ENCODE data around the gene GABRB1.

DNA sequence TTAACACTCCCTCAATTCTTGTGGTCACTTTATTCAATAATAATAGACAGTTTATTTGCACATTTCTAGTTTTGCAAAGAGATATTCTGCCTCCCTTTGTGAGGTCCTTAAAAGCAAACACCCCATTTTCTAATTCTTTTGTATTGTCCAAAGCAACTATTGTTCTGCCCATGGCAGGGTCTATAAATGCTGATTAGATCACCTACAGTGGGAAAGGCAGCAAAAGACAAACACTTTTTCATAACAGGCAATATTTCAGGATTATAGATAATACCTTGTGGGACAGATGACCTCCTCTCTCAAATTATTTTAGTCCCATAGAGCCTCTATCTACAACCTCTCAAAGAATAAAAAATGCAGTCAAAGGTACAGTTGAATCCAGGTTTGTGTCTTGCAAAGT, 403.6 kb downstream of the GABRB1 start:
- TF ChIP-seq EZH2phosphoT487 (IDR thresholded peaks at IDR 0.05; ENCODE audit: low read length) (no peak), EZH2 (optimal IDR thresholded peaks at IDR 0.05; ENCODE audit: low read depth, low read length) (no peak)
- TF ChIP-seq, protein P1, sequence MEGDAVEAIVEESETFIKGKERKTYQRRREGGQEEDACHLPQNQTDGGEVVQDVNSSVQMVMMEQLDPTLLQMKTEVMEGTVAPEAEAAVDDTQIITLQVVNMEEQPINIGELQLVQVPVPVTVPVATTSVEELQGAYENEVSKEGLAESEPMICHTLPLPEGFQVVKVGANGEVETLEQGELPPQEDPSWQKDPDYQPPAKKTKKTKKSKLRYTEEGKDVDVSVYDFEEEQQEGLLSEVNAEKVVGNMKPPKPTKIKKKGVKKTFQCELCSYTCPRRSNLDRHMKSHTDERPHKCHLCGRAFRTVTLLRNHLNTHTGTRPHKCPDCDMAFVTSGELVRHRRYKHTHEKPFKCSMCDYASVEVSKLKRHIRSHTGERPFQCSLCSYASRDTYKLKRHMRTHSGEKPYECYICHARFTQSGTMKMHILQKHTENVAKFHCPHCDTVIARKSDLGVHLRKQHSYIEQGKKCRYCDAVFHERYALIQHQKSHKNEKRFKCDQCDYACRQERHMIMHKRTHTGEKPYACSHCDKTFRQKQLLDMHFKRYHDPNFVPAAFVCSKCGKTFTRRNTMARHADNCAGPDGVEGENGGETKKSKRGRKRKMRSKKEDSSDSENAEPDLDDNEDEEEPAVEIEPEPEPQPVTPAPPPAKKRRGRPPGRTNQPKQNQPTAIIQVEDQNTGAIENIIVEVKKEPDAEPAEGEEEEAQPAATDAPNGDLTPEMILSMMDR (IDR thresholded peaks at IDR 0.05; ENCODE audit: low read length), result no peak
